GM21447 (cell line): ENCODE measurements around the gene TEKT5.
"Not testable (repeated sequence)": the region's sequence is repeated elsewhere in the genome, so short reads cannot be mapped to it uniquely, and the experiment has no call there.

Experiments used
- ATAC-seq: cut with Tn5 transposase; IDR thresholded peaks from one replicate; pipeline ENCODE4 v1.9.1; 2021; ENCODE audit not compliant: unreplicated experiment

TEKT5 gene

GRCh38 chr16:10637337-10638037, 57.2 kb downstream of the TEKT5 start:
- no peak for ATAC-seq

DNA sequence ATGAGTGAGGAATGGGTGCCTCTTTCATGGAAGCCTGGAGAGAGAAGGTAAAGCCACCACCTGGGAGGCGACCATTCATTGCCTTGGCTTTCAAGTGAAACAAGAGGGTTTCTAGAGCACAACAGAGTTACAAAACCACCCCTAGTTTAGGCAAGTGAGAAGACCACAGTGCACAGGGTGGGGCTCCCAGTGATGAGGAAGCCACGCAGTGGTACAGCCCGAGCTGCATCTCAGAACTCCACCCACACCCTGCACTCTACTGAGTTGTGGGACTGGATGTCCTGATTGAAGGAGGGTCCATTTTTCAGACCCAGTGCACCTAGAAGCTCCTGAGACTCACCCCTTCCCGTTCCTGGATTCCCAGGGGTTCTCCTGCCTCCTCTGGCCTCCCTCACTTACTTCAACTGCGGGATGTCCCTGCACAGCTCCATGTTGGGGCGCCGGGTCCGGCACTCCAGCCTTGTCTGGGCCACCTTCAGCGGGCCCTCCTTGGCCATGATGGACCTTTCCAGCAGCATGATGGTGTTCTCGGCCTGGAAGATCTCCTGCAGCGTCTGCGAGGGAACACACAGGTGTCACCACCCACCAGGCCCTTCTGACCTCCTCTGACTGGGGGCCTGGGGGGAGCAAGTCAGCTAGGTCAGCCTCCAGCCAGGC, 59.2 kb downstream of the TEKT5 start:
- no peak for ATAC-seq

DNA sequence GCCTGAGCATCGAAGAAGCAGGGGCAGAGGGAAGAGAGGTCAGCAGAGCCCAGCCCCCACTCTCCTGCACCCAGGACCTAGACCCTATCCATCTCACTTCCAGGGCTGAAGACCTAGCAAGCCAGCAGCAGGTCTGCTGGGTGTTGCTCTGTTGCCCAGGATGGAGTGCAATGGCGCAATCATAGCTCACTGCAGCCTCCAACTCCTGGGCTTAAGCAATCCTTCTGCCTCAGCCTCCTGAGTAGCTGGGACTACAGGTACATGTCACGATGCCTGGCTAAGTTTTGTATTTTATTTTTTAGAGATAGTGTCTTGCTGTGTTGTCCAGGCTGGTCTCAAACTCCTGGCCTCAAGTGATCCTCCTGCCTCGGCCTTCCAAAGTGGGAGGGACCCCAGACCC, 61.3 kb downstream of the TEKT5 start:
- not testable (repeated sequence) for ATAC-seq

GRCh38 chr16:10631886-10632285, 62.8 kb downstream of the TEKT5 start:
- ATAC-seq, result no peak

DNA sequence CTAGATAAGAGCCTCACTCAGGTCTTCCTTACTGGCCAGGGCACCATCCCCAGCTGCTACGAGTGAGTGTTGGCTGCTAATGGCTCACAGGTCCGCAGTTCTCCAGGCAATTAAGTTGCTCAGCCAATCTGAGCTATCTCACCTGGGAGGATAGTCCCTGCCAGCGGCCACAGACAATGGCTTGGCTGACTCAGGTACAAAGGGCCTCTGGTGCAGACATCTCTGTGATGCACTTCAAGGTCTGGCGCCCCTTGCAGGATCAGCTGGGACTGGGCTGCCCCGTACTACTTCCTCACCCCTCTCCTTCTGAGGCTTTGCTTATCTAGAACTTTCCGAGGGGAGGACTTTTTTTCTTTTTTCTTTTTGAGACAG, 65.2 kb downstream of the TEKT5 start:
- ATAC-seq, result no peak

DNA sequence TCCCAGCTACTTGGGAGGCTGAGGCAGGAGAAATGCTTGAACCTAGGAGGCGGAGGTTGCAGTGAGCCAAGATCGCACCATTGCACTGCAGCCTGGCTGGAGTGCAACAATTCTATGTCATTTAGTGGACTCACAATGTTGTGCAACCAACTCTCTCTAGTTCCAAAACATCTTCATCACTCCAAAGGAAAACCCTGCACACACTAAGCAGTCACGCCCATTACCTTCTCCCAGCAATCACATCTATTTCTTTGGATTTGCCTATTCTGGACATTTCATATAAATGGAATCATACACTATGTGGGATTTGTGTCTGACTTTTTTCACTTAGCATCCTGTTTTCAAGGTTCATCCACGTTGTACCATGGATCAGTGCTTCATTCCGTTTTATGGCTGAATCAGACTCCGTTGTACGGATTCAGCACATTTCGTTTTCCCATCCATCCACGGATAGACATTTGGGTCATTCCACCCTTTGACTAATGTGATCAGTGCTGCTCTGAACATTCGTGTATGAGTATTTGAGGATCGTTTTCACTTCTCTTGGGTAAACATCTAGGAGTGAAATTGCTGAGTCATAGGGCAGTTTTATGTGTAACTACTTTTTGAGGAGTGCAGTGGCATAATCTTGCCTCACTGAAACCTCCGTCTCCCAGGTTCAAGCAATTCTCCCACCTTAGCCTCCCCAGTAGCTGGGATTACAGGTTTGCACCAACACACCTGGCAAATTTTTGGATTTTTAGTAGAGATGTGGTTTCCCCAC, 69.0 kb downstream of the TEKT5 start:
- ATAC-seq, result no peak

GRCh38 chr16:10624527-10624926, 70.2 kb downstream of the TEKT5 start:
- ATAC-seq, result no peak

GRCh38 chr16:10623059-10623458, 71.7 kb downstream of the TEKT5 start:
- ATAC-seq, result no peak

GRCh38 chr16:10622036-10622921, 72.5 kb downstream of the TEKT5 start:
- ATAC-seq, result no peak

- ATAC-seq, result not testable (repeated sequence)
These were observed 73.3 kb downstream of the TEKT5 start for GRCh38 chr16:10621216-10621949.

DNA sequence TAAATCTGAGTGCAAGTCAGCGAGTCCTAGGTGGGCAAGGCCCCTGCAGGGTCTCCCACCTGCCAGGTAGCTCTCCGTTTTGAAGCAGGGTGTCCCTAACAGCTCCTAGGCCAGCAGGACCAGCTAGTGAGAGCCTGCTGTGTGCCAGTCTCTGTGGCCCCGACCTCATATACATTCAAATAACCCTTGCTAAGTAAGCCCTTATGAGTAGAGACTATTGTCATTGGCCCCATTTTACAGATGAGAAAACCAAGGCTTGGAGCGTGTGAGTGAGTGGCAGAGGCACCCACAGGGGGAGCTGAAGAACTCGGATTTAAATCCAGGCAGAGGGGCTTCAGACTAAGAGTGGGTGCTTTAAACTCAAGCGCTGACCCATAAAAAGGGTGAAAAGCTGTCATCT, 74.6 kb downstream of the TEKT5 start:
- ATAC-seq, result no peak

DNA sequence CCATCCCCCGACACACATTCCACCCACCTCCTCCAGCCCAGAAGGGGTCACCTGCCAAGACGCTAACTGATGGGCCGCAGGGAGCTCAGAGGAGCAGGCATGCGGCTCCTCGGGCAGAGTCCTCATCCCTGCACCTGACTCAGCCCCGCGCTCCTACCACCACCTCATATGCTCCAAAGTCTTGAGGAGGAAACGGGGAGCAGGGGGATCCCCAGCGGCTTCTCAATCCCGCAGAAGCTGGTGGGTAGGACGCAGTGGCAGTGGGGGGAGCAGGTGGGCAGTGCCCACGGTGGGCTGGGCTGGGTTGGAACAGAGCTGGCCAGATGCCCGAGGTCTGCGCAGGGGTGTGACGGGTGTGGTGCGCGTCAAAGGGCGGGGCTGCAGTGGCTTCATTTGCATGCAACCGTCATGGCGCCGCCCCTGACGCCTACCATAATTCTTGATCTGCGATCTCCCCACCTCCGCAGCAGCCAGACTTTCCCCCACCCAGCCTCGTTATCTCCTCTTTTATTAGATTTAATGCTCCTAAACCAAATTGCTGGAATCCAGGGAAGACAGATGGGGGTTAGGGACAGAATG, 75.4 kb downstream of the TEKT5 start:
- ATAC-seq, result no peak

GRCh38 chr16:10618710-10619209, 76.0 kb downstream of the TEKT5 start:
- no peak for ATAC-seq

GRCh38 chr16:10617662-10618420, 76.9 kb downstream of the TEKT5 start:
- no peak for ATAC-seq

DNA sequence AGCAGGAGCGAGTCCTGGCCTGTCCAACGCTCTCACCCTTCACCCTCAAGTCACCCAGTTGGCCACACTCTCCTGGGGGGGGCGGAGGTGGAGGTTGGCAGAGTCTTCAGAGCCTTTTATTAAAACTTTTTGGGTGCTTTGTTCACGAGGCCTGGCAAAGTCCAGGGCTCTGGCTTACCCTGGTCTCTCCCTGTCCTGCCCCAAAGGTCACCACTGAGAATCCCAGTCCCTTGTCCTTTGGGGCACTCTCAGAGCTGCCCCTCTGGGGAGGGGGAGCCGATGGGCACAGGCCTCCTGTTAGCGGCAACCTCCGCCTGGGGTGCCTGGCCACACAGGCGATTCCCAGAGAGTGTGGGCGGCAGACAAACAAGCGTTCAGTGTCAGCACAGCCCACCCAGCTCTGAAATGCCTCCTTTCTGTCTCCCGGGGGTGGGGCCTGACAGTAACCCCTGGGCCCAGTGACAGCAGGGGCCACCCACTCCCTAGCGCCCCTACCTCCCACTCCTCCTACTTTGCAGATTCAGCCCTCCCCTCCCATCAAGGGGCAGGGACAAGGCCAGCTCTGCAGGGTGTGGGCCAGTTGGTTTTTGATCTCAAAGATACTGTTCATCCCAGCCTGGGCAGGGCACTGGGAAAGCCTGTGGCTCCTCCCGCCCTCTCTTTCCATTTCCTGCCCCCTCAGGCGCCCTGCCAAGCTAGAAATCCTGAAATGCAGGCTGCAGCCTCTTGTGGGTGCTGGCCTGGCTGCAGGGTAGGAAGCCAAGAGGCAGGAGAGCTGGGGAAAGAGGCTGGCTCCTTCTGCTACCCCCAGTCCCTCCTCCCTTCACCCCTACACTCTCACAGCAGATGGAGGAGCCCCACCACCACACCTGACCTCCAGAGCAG, 77.7 kb downstream of the TEKT5 start:
- no peak for ATAC-seq

GRCh38 chr16:10616419-10616755, 78.3 kb downstream of the TEKT5 start:
- ATAC-seq, result no peak

- ATAC-seq, result no peak
These were observed 80.0 kb downstream of the TEKT5 start for GRCh38 chr16:10614685-10615084.

DNA sequence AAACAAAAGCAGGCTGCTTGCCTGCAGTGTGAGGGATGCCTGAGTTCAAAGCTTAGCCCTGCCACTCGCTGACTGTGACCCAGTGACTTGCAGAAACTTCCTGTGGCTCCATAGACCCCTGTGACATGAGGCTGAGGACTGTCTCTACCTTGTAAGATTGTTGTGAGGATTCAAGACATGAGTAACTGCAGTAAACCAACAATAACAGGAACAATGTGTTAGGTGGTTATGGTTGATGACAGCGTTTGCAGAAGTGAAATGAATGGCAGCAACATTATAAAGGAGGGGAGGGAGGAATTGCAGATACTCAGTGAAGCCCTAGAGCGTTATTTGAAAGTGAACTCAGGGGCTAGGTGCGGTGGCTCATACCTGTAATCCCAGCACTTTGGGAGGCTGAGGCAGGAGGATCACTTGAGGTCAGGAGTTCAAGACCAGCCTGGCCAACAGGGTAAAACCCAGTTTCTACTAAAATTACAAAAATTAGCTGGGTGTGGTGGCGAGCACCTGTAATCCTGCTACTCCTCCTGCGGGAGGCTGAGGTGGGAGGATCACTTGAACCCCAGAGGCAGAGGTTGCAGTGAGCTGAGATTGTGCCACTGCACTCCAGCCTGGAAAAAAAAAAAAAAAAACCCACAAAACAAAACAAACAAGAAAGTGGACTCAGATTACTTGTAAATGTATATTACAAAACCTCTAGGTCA, 80.8 kb downstream of the TEKT5 start:
- ATAC-seq, result no peak
